ENCODE data around the gene NFYC. TPM values are rescaled to one million over a fixed set of nuclear protein-coding genes. Genes with fewer than 3 reads are reported as not detected.

Gene NFYC
- total RNA-seq, 1 experiment from 2014 or later = 63.3 TPM

DNA sequence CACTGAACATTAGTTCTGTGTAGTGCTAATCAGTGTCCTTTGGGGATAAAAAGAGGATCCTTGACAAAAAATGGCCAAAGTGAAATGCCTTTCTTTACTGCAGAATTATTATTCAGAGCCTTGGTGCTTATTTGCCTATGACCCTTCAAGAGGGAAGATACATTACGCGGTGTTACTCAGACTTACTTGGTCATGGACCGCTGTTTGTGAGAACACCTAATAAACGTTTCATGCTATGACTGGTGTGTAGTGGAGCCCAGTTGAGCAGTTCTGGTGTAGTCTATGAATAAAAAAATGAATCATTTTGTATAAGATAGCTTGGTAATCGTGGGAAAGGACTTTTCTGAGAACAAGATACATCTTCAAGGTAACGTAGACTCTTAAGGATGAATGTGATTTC lies 8.3 kb downstream of the NFYC start:
- POLR2A ChIA-PET = no interaction called here
- no peak for DNase-seq (ENCODE audit: low read depth, low spot score)
- RAD21 ChIA-PET (ENCODE audit: low non-redundant PET in 1 of 2, low total read pairs in 2 of 2, uncharacterized antibody in 2 of 2, unreplicated experiment in 2 of 2) = no interaction called here
- H3K9me2 ChIP-seq (ENCODE audit: insufficient read depth) = no peaks in the 10 kb centered on the region
- H3K4me2 ChIP-seq (ENCODE audit: low read length) = no peak overlapping the region
- H3K9me3 ChIP-seq (ENCODE audit: control insufficient read depth in 1 of 2, insufficient read depth in 1 of 2, low read depth in 1 of 2, low read length in 2 of 2) = no peaks in the 10 kb centered on the region
- intact Hi-C loops (cut with micrococcal nuclease) = no loop called here
- no peaks in the 10 kb centered on the region for H3K27me3 ChIP-seq (ENCODE audit: insufficient read depth, low read length)
- BruUV-seq (replicated peaks) = no TSS peak
- CTCF ChIA-PET = no interaction called here
- H3K9ac ChIP-seq (ENCODE audit: low read length) = no peak overlapping the region
- TF ChIP-seq SIN3A (IDR thresholded peaks at IDR 0.05; ENCODE audit: low read depth) (no peak), ATF3 (IDR thresholded peaks at IDR 0.05) (no peak), POLR2AphosphoS5 (IDR thresholded peaks at IDR 0.05; ENCODE audit: low read depth, low read length) (no peak), RAD21 (IDR thresholded peaks at IDR 0.05; ENCODE audit: low read depth) (no peak), FOSL1 (IDR thresholded peaks at IDR 0.05; ENCODE audit: low read depth) (no peak), CBX3 (IDR thresholded peaks at IDR 0.05; ENCODE audit: low read depth) (no peak), POLR2A (IDR thresholded peaks at IDR 0.05; ENCODE audit: borderline replicate concordance, extremely low read depth, insufficient read depth, insufficient read length) (no peak), JUND (IDR thresholded peaks at IDR 0.05) (no peak), TCF7L2 (IDR thresholded peaks at IDR 0.05; ENCODE audit: borderline replicate concordance, extremely low read depth, insufficient read depth, insufficient read length) (no peak), EZH2phosphoT487 (IDR thresholded peaks at IDR 0.05; ENCODE audit: borderline replicate concordance) (no peak), EGR1 (IDR thresholded peaks at IDR 0.05; ENCODE audit: low read depth) (no peak), EZH2 (IDR thresholded peaks at IDR 0.05) (no peak), MAX (IDR thresholded peaks at IDR 0.05) (no peak), CEBPB (IDR thresholded peaks at IDR 0.05; ENCODE audit: low read depth) (no peak), ELF1 (IDR thresholded peaks at IDR 0.05; ENCODE audit: borderline replicate concordance, low read depth) (no peak), ZNF274 (IDR thresholded peaks at IDR 0.05; ENCODE audit: low read depth, low read length) (no peak)
- TF ChIP-seq, protein P1, sequence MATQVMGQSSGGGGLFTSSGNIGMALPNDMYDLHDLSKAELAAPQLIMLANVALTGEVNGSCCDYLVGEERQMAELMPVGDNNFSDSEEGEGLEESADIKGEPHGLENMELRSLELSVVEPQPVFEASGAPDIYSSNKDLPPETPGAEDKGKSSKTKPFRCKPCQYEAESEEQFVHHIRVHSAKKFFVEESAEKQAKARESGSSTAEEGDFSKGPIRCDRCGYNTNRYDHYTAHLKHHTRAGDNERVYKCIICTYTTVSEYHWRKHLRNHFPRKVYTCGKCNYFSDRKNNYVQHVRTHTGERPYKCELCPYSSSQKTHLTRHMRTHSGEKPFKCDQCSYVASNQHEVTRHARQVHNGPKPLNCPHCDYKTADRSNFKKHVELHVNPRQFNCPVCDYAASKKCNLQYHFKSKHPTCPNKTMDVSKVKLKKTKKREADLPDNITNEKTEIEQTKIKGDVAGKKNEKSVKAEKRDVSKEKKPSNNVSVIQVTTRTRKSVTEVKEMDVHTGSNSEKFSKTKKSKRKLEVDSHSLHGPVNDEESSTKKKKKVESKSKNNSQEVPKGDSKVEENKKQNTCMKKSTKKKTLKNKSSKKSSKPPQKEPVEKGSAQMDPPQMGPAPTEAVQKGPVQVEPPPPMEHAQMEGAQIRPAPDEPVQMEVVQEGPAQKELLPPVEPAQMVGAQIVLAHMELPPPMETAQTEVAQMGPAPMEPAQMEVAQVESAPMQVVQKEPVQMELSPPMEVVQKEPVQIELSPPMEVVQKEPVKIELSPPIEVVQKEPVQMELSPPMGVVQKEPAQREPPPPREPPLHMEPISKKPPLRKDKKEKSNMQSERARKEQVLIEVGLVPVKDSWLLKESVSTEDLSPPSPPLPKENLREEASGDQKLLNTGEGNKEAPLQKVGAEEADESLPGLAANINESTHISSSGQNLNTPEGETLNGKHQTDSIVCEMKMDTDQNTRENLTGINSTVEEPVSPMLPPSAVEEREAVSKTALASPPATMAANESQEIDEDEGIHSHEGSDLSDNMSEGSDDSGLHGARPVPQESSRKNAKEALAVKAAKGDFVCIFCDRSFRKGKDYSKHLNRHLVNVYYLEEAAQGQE (IDR thresholded peaks at IDR 0.05; ENCODE audit: low read depth) = no peak
- TF ChIP-seq, protein P2, sequence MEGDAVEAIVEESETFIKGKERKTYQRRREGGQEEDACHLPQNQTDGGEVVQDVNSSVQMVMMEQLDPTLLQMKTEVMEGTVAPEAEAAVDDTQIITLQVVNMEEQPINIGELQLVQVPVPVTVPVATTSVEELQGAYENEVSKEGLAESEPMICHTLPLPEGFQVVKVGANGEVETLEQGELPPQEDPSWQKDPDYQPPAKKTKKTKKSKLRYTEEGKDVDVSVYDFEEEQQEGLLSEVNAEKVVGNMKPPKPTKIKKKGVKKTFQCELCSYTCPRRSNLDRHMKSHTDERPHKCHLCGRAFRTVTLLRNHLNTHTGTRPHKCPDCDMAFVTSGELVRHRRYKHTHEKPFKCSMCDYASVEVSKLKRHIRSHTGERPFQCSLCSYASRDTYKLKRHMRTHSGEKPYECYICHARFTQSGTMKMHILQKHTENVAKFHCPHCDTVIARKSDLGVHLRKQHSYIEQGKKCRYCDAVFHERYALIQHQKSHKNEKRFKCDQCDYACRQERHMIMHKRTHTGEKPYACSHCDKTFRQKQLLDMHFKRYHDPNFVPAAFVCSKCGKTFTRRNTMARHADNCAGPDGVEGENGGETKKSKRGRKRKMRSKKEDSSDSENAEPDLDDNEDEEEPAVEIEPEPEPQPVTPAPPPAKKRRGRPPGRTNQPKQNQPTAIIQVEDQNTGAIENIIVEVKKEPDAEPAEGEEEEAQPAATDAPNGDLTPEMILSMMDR (IDR thresholded peaks at IDR 0.05 in 2 of 3, conservative IDR thresholded peaks at IDR 0.05 in 1 of 3; ENCODE audit: borderline replicate concordance in 1 of 3, insufficient read depth in 1 of 3, low read depth in 2 of 3, low read length in 2 of 3) = no peak
- no peak overlapping the region for H3K4me3 ChIP-seq (replicated peaks in 1 of 2; ENCODE audit: low read depth in 1 of 2, low read length in 2 of 2)
- peaks cover 18 to 36% of the 10 kb centered on the region in 2 experiments for H3K4me1 ChIP-seq (ENCODE audit: control insufficient read depth in 1 of 2, insufficient read depth in 2 of 2, low read length in 2 of 2)
- H3K79me2 ChIP-seq (ENCODE audit: insufficient read depth, low read length) = peaks cover 99% of the 10 kb centered on the region
- no peaks in the 10 kb centered on the region for H3K36me3 ChIP-seq (ENCODE audit: control insufficient read depth in 1 of 2, insufficient read depth in 2 of 2, low read length in 2 of 2)
- H4K20me1 ChIP-seq (ENCODE audit: insufficient read depth) = no peaks in the 10 kb centered on the region; the same call in 1 of the 2 replicates
- no peak overlapping the region for H3K27ac ChIP-seq (ENCODE audit: low read depth, low read length)
- no peak overlapping the region for H2AFZ ChIP-seq (ENCODE audit: low read depth, low read length, poor library complexity, severe bottlenecking)
- ATAC-seq = no peak
